Activated CD4-positive, alpha-beta T cell treated with anti-CD3 and anti-CD28 coated beads, Interleukin-2, amount 50 U/mL, for 48 hours (primary cell): ENCODE measurements around the gene NFE2L3.

Source experiments
- DNase-seq, 2 experiments: peaks; one replicate each; pipeline ENCODE4 v3.0.0-alpha.2; 2020

Gene NFE2L3

GRCh38 chr7:26200444-26201246 is 48.6 kb downstream of the NFE2L3 start, which contains the start of gene HNRNPA2B1:
HNRNPA2B1 (minus strand) TSS chr7:26200746; CDS start chr7:26200577, 169 bp downstream.
- DNase-seq = peak; percentile 97

- peak; percentile 95 to 96 for DNase-seq
Measured at GRCh38 chr7:26201247-26202018, 49.4 kb downstream of the NFE2L3 start, which contains the start of gene CBX3. CBX3 (plus strand) TSS chr7:26201745; CDS start chr7:26202999, 1,254 bp downstream.

- peak; percentile 61 to 64 for DNase-seq
Measured at GRCh38 chr7:26202019-26202990, 50.3 kb downstream of the NFE2L3 start.

GRCh38 chr7:26203016-26203415 is 51.0 kb downstream of the NFE2L3 start:
- DNase-seq = no peak

GRCh38 chr7:26208040-26208439 is 56.0 kb downstream of the NFE2L3 start:
- no peak for DNase-seq

- DNase-seq = no peak
Measured at GRCh38 chr7:26212921-26213718, 61.1 kb downstream of the NFE2L3 start.

- DNase-seq = no peak
Measured at GRCh38 chr7:26213807-26214515, 62.0 kb downstream of the NFE2L3 start.

- no peak for DNase-seq
Measured at GRCh38 chr7:26216049-26216448, 64.1 kb downstream of the NFE2L3 start.

- DNase-seq = no peak
Measured at GRCh38 chr7:26224359-26224758, 72.4 kb downstream of the NFE2L3 start.

GRCh38 chr7:26227987-26228386 is 76.0 kb downstream of the NFE2L3 start:
- DNase-seq = no peak

- DNase-seq = no peak
Measured at GRCh38 chr7:26233902-26234511, 82.0 kb downstream of the NFE2L3 start.
